Fibroblast of upper back skin (primary cell): ENCODE measurements around the gene SETDB2.

Experiments used
- DNase-seq: peaks from one replicate; pipeline ENCODE4 v3.0.0-alpha.2; 2013

SETDB2 gene

GRCh38 chr13:49538404-49538803, 94.3 kb downstream of the SETDB2 start:
- no peak for DNase-seq

GRCh38 chr13:49539313-49539712, 95.2 kb downstream of the SETDB2 start:
- DNase-seq, result peak; percentile 5

- DNase-seq, result no peak
Observed at GRCh38 chr13:49539746-49540145, 95.7 kb downstream of the SETDB2 start.

- no peak for DNase-seq
Observed at GRCh38 chr13:49540552-49540951, 96.5 kb downstream of the SETDB2 start.

GRCh38 chr13:49543656-49544055, 99.6 kb downstream of the SETDB2 start:
- DNase-seq, result no peak
